ENCODE measurements around the gene BORCS8. TPM values are rescaled to one million over a fixed set of nuclear protein-coding genes. Genes with fewer than 3 reads are reported as not detected.

BORCS8 gene
- polyA plus RNA-seq, 1 of the 3 experiments (the other 2 are of a cell fraction), result 36.4 TPM

DNA sequence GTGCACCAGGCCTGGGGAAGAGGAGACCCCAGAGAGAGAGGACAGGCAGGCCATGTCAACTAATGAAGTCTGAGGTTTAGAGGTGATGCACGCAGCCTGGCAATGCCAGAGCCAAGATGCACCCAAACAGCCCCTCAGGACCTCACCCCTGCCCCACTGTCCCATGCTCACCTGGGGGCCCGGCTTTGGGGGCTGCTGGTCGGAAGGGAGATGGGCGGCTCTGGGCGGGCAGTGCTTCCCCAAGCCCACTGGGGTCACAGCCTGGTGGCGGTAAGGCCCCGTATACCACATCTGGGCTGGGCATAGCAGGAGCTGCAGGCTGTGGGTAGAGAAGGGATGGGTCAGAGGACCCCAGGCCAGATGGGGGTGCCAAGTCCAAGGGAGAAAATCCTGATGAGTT lies 45.1 kb downstream of the BORCS8 start:
- Histone ChIP-seq H3K4me1 (ENCODE audit: control insufficient read depth in 1 of 2, insufficient read depth in 2 of 2, low read depth in 1 of 2, low read length in 1 of 2) (no peaks in the 10 kb centered on the region; a peak in 1 of 4 replicates), H3K9me3 (no peaks in the 10 kb centered on the region), H3K9ac (no peak overlapping the region), H3F3A (replicated peaks; ENCODE audit: insufficient read depth) (no peaks in the 10 kb centered on the region), H3K27ac (ENCODE audit: low read depth in 2 of 2, low read length in 1 of 2) (no peak overlapping the region), H4K20me1 (ENCODE audit: insufficient read depth) (no peaks in the 10 kb centered on the region), H3K4me2 (no peak overlapping the region), H3K27me3 (ENCODE audit: insufficient read depth) (no peaks in the 10 kb centered on the region), H3K36me3 (replicated peaks in 1 of 2; ENCODE audit: control insufficient read depth in 1 of 2, insufficient read depth in 2 of 2, low read length in 1 of 2) (no peaks in the 10 kb centered on the region), H3K79me2 (ENCODE audit: insufficient read depth) (no peaks in the 10 kb centered on the region), H3K4me3 (ENCODE audit: low read depth in 2 of 2, low read length in 1 of 2) (no peak overlapping the region), H2AFZ (ENCODE audit: low read depth) (no peak overlapping the region), H3K9me2 (no peaks in the 10 kb centered on the region)
- no peak for DNase-seq
- TF ChIP-seq MEF2A (IDR thresholded peaks at IDR 0.05; ENCODE audit: borderline replicate concordance, low read depth) (no peak), EZH2phosphoT487 (IDR thresholded peaks at IDR 0.05; ENCODE audit: borderline replicate concordance, low read depth) (no peak), TAF1 (IDR thresholded peaks at IDR 0.05; ENCODE audit: borderline replicate concordance, low read depth, low read length) (no peak), SMC3 (IDR thresholded peaks at IDR 0.05; ENCODE audit: low read depth, low read length) (no peak), RCOR1 (IDR thresholded peaks at IDR 0.05; ENCODE audit: low read length) (no peak), RFX5 (IDR thresholded peaks at IDR 0.05; ENCODE audit: low read length) (no peak), ELF1 (IDR thresholded peaks at IDR 0.05) (no peak), EP300 (IDR thresholded peaks at IDR 0.05; ENCODE audit: borderline replicate concordance in 1 of 2, low read depth in 1 of 2, low read length in 1 of 2) (no peak), GABPA (IDR thresholded peaks at IDR 0.05; ENCODE audit: low read depth) (no peak), POLR2AphosphoS5 (IDR thresholded peaks at IDR 0.05; ENCODE audit: low read depth, low read length) (no peak), NFIC (IDR thresholded peaks at IDR 0.05; ENCODE audit: borderline replicate concordance) (no peak), FOXM1 (IDR thresholded peaks at IDR 0.05; ENCODE audit: low read depth) (no peak)
- TF ChIP-seq, protein P1, sequence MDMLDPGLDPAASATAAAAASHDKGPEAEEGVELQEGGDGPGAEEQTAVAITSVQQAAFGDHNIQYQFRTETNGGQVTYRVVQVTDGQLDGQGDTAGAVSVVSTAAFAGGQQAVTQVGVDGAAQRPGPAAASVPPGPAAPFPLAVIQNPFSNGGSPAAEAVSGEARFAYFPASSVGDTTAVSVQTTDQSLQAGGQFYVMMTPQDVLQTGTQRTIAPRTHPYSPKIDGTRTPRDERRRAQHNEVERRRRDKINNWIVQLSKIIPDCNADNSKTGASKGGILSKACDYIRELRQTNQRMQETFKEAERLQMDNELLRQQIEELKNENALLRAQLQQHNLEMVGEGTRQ (IDR thresholded peaks at IDR 0.05; ENCODE audit: borderline replicate concordance, low read depth, low read length), result no peak
- TF ChIP-seq, protein P2, sequence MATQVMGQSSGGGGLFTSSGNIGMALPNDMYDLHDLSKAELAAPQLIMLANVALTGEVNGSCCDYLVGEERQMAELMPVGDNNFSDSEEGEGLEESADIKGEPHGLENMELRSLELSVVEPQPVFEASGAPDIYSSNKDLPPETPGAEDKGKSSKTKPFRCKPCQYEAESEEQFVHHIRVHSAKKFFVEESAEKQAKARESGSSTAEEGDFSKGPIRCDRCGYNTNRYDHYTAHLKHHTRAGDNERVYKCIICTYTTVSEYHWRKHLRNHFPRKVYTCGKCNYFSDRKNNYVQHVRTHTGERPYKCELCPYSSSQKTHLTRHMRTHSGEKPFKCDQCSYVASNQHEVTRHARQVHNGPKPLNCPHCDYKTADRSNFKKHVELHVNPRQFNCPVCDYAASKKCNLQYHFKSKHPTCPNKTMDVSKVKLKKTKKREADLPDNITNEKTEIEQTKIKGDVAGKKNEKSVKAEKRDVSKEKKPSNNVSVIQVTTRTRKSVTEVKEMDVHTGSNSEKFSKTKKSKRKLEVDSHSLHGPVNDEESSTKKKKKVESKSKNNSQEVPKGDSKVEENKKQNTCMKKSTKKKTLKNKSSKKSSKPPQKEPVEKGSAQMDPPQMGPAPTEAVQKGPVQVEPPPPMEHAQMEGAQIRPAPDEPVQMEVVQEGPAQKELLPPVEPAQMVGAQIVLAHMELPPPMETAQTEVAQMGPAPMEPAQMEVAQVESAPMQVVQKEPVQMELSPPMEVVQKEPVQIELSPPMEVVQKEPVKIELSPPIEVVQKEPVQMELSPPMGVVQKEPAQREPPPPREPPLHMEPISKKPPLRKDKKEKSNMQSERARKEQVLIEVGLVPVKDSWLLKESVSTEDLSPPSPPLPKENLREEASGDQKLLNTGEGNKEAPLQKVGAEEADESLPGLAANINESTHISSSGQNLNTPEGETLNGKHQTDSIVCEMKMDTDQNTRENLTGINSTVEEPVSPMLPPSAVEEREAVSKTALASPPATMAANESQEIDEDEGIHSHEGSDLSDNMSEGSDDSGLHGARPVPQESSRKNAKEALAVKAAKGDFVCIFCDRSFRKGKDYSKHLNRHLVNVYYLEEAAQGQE (IDR thresholded peaks at IDR 0.05; ENCODE audit: low read depth, low read length), result no peak
- TF ChIP-seq, protein P3, sequence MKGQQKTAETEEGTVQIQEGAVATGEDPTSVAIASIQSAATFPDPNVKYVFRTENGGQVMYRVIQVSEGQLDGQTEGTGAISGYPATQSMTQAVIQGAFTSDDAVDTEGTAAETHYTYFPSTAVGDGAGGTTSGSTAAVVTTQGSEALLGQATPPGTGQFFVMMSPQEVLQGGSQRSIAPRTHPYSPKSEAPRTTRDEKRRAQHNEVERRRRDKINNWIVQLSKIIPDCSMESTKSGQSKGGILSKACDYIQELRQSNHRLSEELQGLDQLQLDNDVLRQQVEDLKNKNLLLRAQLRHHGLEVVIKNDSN (IDR thresholded peaks at IDR 0.05; ENCODE audit: borderline replicate concordance, low read depth), result no peak
- POLR2A ChIA-PET, result no interaction called here
- CTCF ChIA-PET, result interaction anchor here (0.5 to 5.3 kb wide), 26 partner anchors 10 to 364 kb away, joined by 3 to 99 read pairs (median 4); partner anchors contain the start of genes BORCS8, MEF2B, RFXANK and SLC25A42
- 80% methylated on average over 2 of the region's 7 CpGs for WGBS (ENCODE audit: low lambda C conversion rate)
